ENCODE data around the gene ORC6.
A peak's percentile ranks its signal among the peaks of the same experiment; 100 is the strongest.

The ORC6 gene

GRCh38 chr16:46687486-46687885, 2.0 kb upstream of the ORC6 start:
- in situ Hi-C loops (cut with HindIII; ENCODE audit: low pct_ligation_motif_present, low sequenced_read_pairs): no loop called here

GRCh38 chr16:46688101-46688653, 1.3 kb upstream of the ORC6 start:
- peak; percentile 41 for TF ChIP-seq CTCF (IDR thresholded peaks at IDR 0.05; ENCODE audit: low read depth, low read length, missing control alignments)
- DNase-seq: no peak
- no peaks in the 10 kb centered on the region for H3K36me3 ChIP-seq (replicated peaks)
- peak overlapping the region; percentile 94 for H3K4me3 ChIP-seq (ENCODE audit: low read depth, low read length)
- peak overlapping the region; percentile 96 for H3K27ac ChIP-seq
- in situ Hi-C loops (cut with HindIII; ENCODE audit: low pct_ligation_motif_present, low sequenced_read_pairs): no loop called here
- H3K27me3 ChIP-seq (replicated peaks): no peaks in the 10 kb centered on the region

More at GRCh38 chr16:46687486-46687885, 2.0 kb upstream of the ORC6 start:
- no peak overlapping the region for H3K27ac ChIP-seq
- no peaks in the 10 kb centered on the region for H3K36me3 ChIP-seq (replicated peaks)
- peak overlapping the region; percentile 94 for H3K4me3 ChIP-seq (ENCODE audit: low read depth, low read length)
- DNase-seq: no peak
- H3K27me3 ChIP-seq (replicated peaks): no peaks in the 10 kb centered on the region
- TF ChIP-seq CTCF (IDR thresholded peaks at IDR 0.05; ENCODE audit: low read depth, low read length, missing control alignments): no peak

- Histone ChIP-seq H3K27me3 (replicated peaks) (no peaks in the 10 kb centered on the region), H3K4me3 (ENCODE audit: low read depth, low read length) (peak within 1 kb of the TSS; percentile 94), H3K27ac (peak within 1 kb of the TSS; percentile 96), H3K36me3 (replicated peaks) (no peaks in the 10 kb centered on the region)
- peak; percentile 99 for DNase-seq
- in situ Hi-C loops (cut with HindIII; ENCODE audit: low pct_ligation_motif_present, low sequenced_read_pairs): no loop called here
- no peak for TF ChIP-seq CTCF (IDR thresholded peaks at IDR 0.05; ENCODE audit: low read depth, low read length, missing control alignments)
Observed at GRCh38 chr16:46688654-46689364, 650 bp upstream of the ORC6 start, which contains the start of gene VPS35. VPS35 (minus strand) TSS chr16:46689178; CDS start chr16:46689133, 45 bp downstream.

- H3K27me3 ChIP-seq (replicated peaks): no peaks in the 10 kb centered on the region
- in situ Hi-C loops (cut with HindIII; ENCODE audit: low pct_ligation_motif_present, low sequenced_read_pairs): no loop called here
- peak overlapping the region; percentile 96 for H3K27ac ChIP-seq
- no peak for TF ChIP-seq CTCF (IDR thresholded peaks at IDR 0.05; ENCODE audit: low read depth, low read length, missing control alignments)
- peak overlapping the region; percentile 94 for H3K4me3 ChIP-seq (ENCODE audit: low read depth, low read length)
- DNase-seq: peak; percentile 26
- H3K36me3 ChIP-seq (replicated peaks): no peaks in the 10 kb centered on the region
Observed at GRCh38 chr16:46690281-46691178, 1.1 kb downstream of the ORC6 start.

GRCh38 chr16:46691726-46692125, 2.3 kb downstream of the ORC6 start:
- TF ChIP-seq CTCF (IDR thresholded peaks at IDR 0.05; ENCODE audit: low read depth, low read length, missing control alignments): no peak
- in situ Hi-C loops (cut with HindIII; ENCODE audit: low pct_ligation_motif_present, low sequenced_read_pairs): no loop called here
- no peaks in the 10 kb centered on the region for H3K36me3 ChIP-seq (replicated peaks)
- no peak overlapping the region for H3K27ac ChIP-seq
- no peak for DNase-seq
- H3K4me3 ChIP-seq (ENCODE audit: low read depth, low read length): peak overlapping the region; percentile 16
- no peaks in the 10 kb centered on the region for H3K27me3 ChIP-seq (replicated peaks)

Measured in brain microvascular endothelial cell (primary cell).